ENCODE data around the gene CDR2. TPM values are rescaled to one million over a fixed set of nuclear protein-coding genes. Genes with fewer than 3 reads are reported as not detected.

CDR2 gene
- total and polyA plus RNA-seq, 2 of the 13 experiments (the other 11 are each of a cell fraction or from before 2014, with no cell fraction given), result 59.0 to 78.9 TPM

GRCh38 chr16:22374311-22375116 lies at the start of gene CDR2 (continued):
- peak; percentile 86 for TF ChIP-seq HNRNPL (IDR thresholded peaks at IDR 0.05; ENCODE audit: low read depth, low read length)
- TF ChIP-seq ZNF34 (CRISPR knock-in tag; IDR thresholded peaks at IDR 0.05; ENCODE audit: borderline replicate concordance), result peak; percentile 86; the same call in 1 of the 2 replicates
- peak; percentile 76 for TF ChIP-seq ZMAT3 (CRISPR knock-in tag; conservative IDR thresholded peaks at IDR 0.05)
- TF ChIP-seq ZFYVE20 (CRISPR knock-in tag; IDR thresholded peaks at IDR 0.05; ENCODE audit: borderline replicate concordance, low read depth), result peak; percentile 27; the same call in 1 of the 2 replicates
- no peak; the same call in 1 of the 2 replicates for TF ChIP-seq KDM1A (CRISPR knock-in tag; IDR thresholded peaks at IDR 0.05)
- peak; percentile 46 to 76; a peak in 1 of 4 replicates for TF ChIP-seq HMGXB4 (CRISPR knock-in tag; IDR thresholded peaks at IDR 0.05; ENCODE audit: borderline replicate concordance in 1 of 2, low read depth in 1 of 2)
- peak; percentile 79; the same call in 1 of the 2 replicates for TF ChIP-seq SMAD1 (CRISPR knock-in tag; IDR thresholded peaks at IDR 0.05; ENCODE audit: borderline replicate concordance, low read depth)
- TF ChIP-seq KDM2A (CRISPR knock-in tag; IDR thresholded peaks at IDR 0.05; ENCODE audit: borderline replicate concordance, low read depth), result peak; percentile 94
- no peak; the same call in 1 of the 2 replicates for TF ChIP-seq PRDM10 (CRISPR knock-in tag; IDR thresholded peaks at IDR 0.05; ENCODE audit: low read depth)
- TF ChIP-seq NFRKB (IDR thresholded peaks at IDR 0.05), result no peak
- 0 out of 2 replicates have a peak, but pooled peaks have one; percentile 53 for TF ChIP-seq ELK4 (CRISPR knock-in tag; IDR thresholded peaks at IDR 0.05; ENCODE audit: borderline replicate concordance)
- TF ChIP-seq THYN1 (CRISPR knock-in tag; IDR thresholded peaks at IDR 0.05; ENCODE audit: borderline replicate concordance, low read depth), result no peak
- TF ChIP-seq ZNF30 (CRISPR knock-in tag; IDR thresholded peaks at IDR 0.05), result no peak
- TF ChIP-seq TSC22D2 (CRISPR knock-in tag; IDR thresholded peaks at IDR 0.05; ENCODE audit: borderline replicate concordance), result peak; percentile 93; the same call in 1 of the 2 replicates
- 0 out of 2 replicates have a peak, but pooled peaks have one; percentile 31 for TF ChIP-seq ATF6 (CRISPR knock-in tag; conservative IDR thresholded peaks at IDR 0.05)

All from HepG2 (cell line).